Nephron (organoid): ENCODE data around the gene ST3GAL4.

ENCODE experiments used
- H3K27ac Mint-ChIP-seq, 3 experiments: 2 replicates each; pipeline ENCODE4 v1.8.0; 2020; ENCODE audit warnings: mixed read lengths in 3 of 3, mild to moderate bottlenecking in 2 of 3, moderate library complexity in 1 of 3
- H3K27me3 Mint-ChIP-seq: 2 replicates; pipeline ENCODE4 v1.8.0; 2021; ENCODE audit warnings: low read depth, mild to moderate bottlenecking, moderate library complexity, mixed read lengths
- H3K36me3 Mint-ChIP-seq: 2 replicates; pipeline ENCODE4 v1.8.0; 2020; ENCODE audit warnings: low read depth, mixed read lengths
- H3K4me1 Mint-ChIP-seq: 2 replicates; pipeline ENCODE4 v1.8.0; 2020; ENCODE audit warnings: mixed read lengths
- H3K4me3 Mint-ChIP-seq, 3 experiments: 2 replicates each; pipeline ENCODE4 v1.8.0; 2020; ENCODE audit warnings: mild to moderate bottlenecking in 3 of 3, mixed read lengths in 3 of 3, moderate library complexity in 2 of 3
- H3K9me3 Mint-ChIP-seq: 2 replicates; pipeline ENCODE4 v1.8.0; 2020; ENCODE audit warnings: mixed read lengths
- CTCF ChIP-seq, 3 experiments: fragments of 200-600 bp; sonication (generic); IDR thresholded peaks; one replicate each; pipeline ENCODE4 v1.5.0; 2021; ENCODE audit warnings: antibody characterized with exemption in 3 of 3; ENCODE audit not compliant: unreplicated experiment in 3 of 3

Gene ST3GAL4

GRCh38 chr11:126433244-126433846 lies 77.9 kb downstream of the ST3GAL4 start:
- Mint-ChIP-seq H3K9me3 (no peaks in the 10 kb centered on the region), H3K4me3 (no peak overlapping the region), H3K27me3 (no peaks in the 10 kb centered on the region), H3K27ac (peak overlapping the region in 1 of 3 experiments; percentile 20), H3K4me1 (peaks cover 6% of the 10 kb centered on the region), H3K36me3 (no peaks in the 10 kb centered on the region)
- no peak for TF ChIP-seq CTCF (IDR thresholded peaks at IDR 0.05; ENCODE audit: unreplicated experiment in 3 of 3)

DNA sequence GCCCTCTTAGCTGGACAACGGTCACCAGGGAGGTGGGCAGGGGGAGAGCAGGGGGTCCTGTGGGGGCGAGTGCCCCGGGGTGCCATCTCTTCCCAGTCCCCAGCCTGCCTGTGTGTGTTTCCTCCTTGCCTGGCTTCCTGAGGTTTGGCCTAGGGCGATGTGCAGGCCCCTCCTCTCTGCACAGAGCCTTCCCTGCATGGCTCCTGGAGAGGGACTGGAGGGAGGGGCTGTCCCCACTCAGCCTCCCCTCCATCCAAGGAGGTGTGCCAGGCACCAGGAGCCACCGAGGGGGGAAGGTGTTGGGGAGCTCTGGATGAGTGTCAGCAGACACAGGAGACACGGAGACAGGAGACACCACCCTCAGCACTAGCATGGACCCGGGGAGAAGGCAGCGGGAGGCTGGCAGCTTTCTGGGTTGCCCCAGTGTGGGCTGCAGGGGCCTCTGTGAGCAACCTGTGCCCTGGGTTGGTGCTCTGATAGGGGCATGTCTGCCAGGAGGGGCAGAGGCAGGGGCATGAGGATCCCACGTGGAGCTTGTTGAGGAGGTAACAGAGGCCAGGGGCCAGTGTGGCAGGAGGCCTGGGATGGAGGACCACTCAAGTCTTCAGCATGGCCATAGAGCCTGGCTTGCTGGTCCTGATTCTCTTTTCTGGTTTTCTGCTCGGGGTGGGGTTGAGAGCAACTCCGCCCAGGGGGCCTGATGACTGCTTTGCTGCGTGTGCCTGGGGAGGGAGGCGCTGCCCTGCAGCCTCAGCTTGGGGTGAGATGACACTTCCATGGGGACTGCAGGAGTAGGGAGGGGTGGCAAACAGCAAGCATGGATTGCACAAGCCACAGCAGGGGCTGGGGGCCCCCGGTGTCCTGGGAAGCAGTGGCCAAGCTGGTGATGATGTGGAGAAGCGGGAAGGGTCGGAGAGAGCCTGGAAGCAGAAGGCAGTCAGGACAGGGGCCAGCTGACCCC lies 78.8 kb downstream of the ST3GAL4 start:
- Mint-ChIP-seq H3K4me1 (peaks cover 6% of the 10 kb centered on the region), H3K27ac (no peak overlapping the region), H3K9me3 (no peaks in the 10 kb centered on the region), H3K36me3 (no peaks in the 10 kb centered on the region), H3K27me3 (no peaks in the 10 kb centered on the region), H3K4me3 (peak overlapping the region in 1 of 3 experiments; percentile 31)
- no peak for TF ChIP-seq CTCF (IDR thresholded peaks at IDR 0.05; ENCODE audit: unreplicated experiment in 3 of 3)

- peaks cover 6% of the 10 kb centered on the region for H3K4me1 Mint-ChIP-seq
- no peaks in the 10 kb centered on the region for H3K9me3 Mint-ChIP-seq
- no peaks in the 10 kb centered on the region for H3K36me3 Mint-ChIP-seq
- no peak for TF ChIP-seq CTCF (IDR thresholded peaks at IDR 0.05; ENCODE audit: unreplicated experiment in 3 of 3)
- H3K4me3 Mint-ChIP-seq, result peak overlapping the region in 1 of 3 experiments; percentile 31
- H3K27ac Mint-ChIP-seq, result no peak overlapping the region
- no peaks in the 10 kb centered on the region for H3K27me3 Mint-ChIP-seq
Measured at GRCh38 chr11:126434950-126435335, 79.5 kb downstream of the ST3GAL4 start.

- Mint-ChIP-seq H3K36me3 (no peaks in the 10 kb centered on the region), H3K4me1 (peaks cover 15% of the 10 kb centered on the region), H3K27me3 (peaks cover 8% of the 10 kb centered on the region), H3K4me3 (no peak overlapping the region), H3K27ac (no peak overlapping the region), H3K9me3 (no peaks in the 10 kb centered on the region)
- TF ChIP-seq CTCF (IDR thresholded peaks at IDR 0.05; ENCODE audit: unreplicated experiment in 3 of 3), result no peak
Measured at GRCh38 chr11:126436209-126436755, 80.8 kb downstream of the ST3GAL4 start.

GRCh38 chr11:126437731-126438130 lies 82.2 kb downstream of the ST3GAL4 start:
- H3K4me1 Mint-ChIP-seq, result peaks cover 20% of the 10 kb centered on the region
- no peaks in the 10 kb centered on the region for H3K36me3 Mint-ChIP-seq
- TF ChIP-seq CTCF (IDR thresholded peaks at IDR 0.05; ENCODE audit: unreplicated experiment in 3 of 3), result no peak
- no peak overlapping the region for H3K27ac Mint-ChIP-seq
- peaks cover 14% of the 10 kb centered on the region for H3K27me3 Mint-ChIP-seq
- no peak overlapping the region for H3K4me3 Mint-ChIP-seq
- no peaks in the 10 kb centered on the region for H3K9me3 Mint-ChIP-seq
